Choroid plexus epithelial cell (primary cell): ENCODE measurements around the gene ATP6V1F.

Experiments used
- DNase-seq: peaks from one replicate; pipeline ENCODE4 v3.0.0-alpha.2; 2010; ENCODE audit warnings: low read depth
- H3K4me3 ChIP-seq: 2 replicates; pipeline ENCODE4 v1.5.1; 2011; ENCODE audit warnings: low read depth, mild to moderate bottlenecking, control low read depth, low read length, moderate library complexity
- CTCF ChIP-seq: conservative IDR thresholded peaks from 2 replicates; pipeline ENCODE4 v1.5.1; 2011; ENCODE audit warnings: low read depth, mild to moderate bottlenecking, control low read depth, inconsistent platforms, low read length, moderate library complexity

The ATP6V1F gene

GRCh38 chr7:128899392-128899791 lies 36.7 kb downstream of the ATP6V1F start:
- no peak for DNase-seq
- H3K4me3 ChIP-seq, result no peak overlapping the region
- TF ChIP-seq CTCF, result no peak

- no peak for TF ChIP-seq CTCF
- no peak for DNase-seq
- no peak overlapping the region for H3K4me3 ChIP-seq
Measured at GRCh38 chr7:128900237-128900636, 37.6 kb downstream of the ATP6V1F start.

- DNase-seq, result peak; percentile 68
Measured at GRCh38 chr7:128902761-128903585, 40.3 kb downstream of the ATP6V1F start.

GRCh38 chr7:128903621-128904361 lies 41.1 kb downstream of the ATP6V1F start:
- H3K4me3 ChIP-seq, result no peak overlapping the region
- no peak for TF ChIP-seq CTCF
- DNase-seq, result no peak

More at GRCh38 chr7:128902761-128903585, 40.3 kb downstream of the ATP6V1F start:
- no peak for TF ChIP-seq CTCF
- H3K4me3 ChIP-seq, result no peak overlapping the region

- H3K4me3 ChIP-seq, result no peak overlapping the region
- TF ChIP-seq CTCF, result peak; percentile 69
- DNase-seq, result peak; percentile 76
Measured at GRCh38 chr7:128904381-128905197, 41.9 kb downstream of the ATP6V1F start.

GRCh38 chr7:128906001-128906765 lies 43.5 kb downstream of the ATP6V1F start:
- H3K4me3 ChIP-seq, result no peak overlapping the region
- DNase-seq, result no peak
- no peak for TF ChIP-seq CTCF
